Astrocyte (in vitro differentiated cells and primary cell): ENCODE measurements around the gene PDGFRB. TPM values are rescaled to one million over a fixed set of nuclear protein-coding genes. Genes with fewer than 3 reads are reported as not detected.

Experiments
- DNase-seq: peaks from one replicate; pipeline ENCODE4 v3.0.0-alpha.2; 2010; ENCODE audit warnings: low read depth
- FAIRE-seq: peaks from 2 replicates; lab custom pipeline; 2011; peaks lifted over from hg19 to GRCh38; lab: Jason Lieb, UNC
- H2AFZ ChIP-seq: 2 replicates; pipeline ENCODE4 v1.6.0; 2012; ENCODE audit warnings: low read depth, low read length, inconsistent platforms
- H3K27ac ChIP-seq: 2 replicates; pipeline ENCODE4 v1.5.1; 2011; ENCODE audit warnings: low read depth, low read length, inconsistent platforms
- H3K27me3 ChIP-seq: 2 replicates; pipeline ENCODE4 v1.6.0; 2011; ENCODE audit warnings: low read length, inconsistent platforms; ENCODE audit not compliant: insufficient read depth
- H3K36me3 ChIP-seq: 2 replicates; pipeline ENCODE4 v1.5.1; 2011; ENCODE audit warnings: low read length, inconsistent platforms; ENCODE audit not compliant: insufficient read depth
- H3K4me1 ChIP-seq: 2 replicates; pipeline ENCODE4 v1.5.1; 2011; ENCODE audit warnings: low read length, inconsistent platforms; ENCODE audit not compliant: insufficient read depth
- H3K4me2 ChIP-seq: 2 replicates; pipeline ENCODE4 v1.6.0; 2012; ENCODE audit warnings: low read length, inconsistent platforms
- H3K4me3 ChIP-seq: 2 replicates; pipeline ENCODE4 v1.5.1; 2011; ENCODE audit warnings: low read depth, mild to moderate bottlenecking, low read length, inconsistent platforms; ENCODE audit not compliant: insufficient read depth
- H3K79me2 ChIP-seq: 2 replicates; pipeline ENCODE4 v1.6.0; 2012; ENCODE audit warnings: mild to moderate bottlenecking, low read length, inconsistent platforms; ENCODE audit not compliant: insufficient read depth
- H3K9ac ChIP-seq: 2 replicates; pipeline ENCODE4 v1.6.0; 2012; ENCODE audit warnings: mild to moderate bottlenecking, low read length, inconsistent platforms
- H3K9me3 ChIP-seq: 2 replicates; pipeline ENCODE4 v1.5.1; 2012; ENCODE audit warnings: low read depth, mild to moderate bottlenecking, low read length, inconsistent platforms; ENCODE audit not compliant: insufficient read depth
- H4K20me1 ChIP-seq: 2 replicates; pipeline ENCODE4 v1.6.0; 2012; ENCODE audit warnings: low read length, inconsistent platforms; ENCODE audit not compliant: insufficient read depth
- H3K27ac Mint-ChIP-seq: one replicate; pipeline ENCODE4 v1.8.0; 2021; ENCODE audit warnings: mild to moderate bottlenecking, mixed read lengths; ENCODE audit not compliant: unreplicated experiment
- H3K27me3 Mint-ChIP-seq: one replicate; pipeline ENCODE4 v1.8.0; 2021; ENCODE audit warnings: low read depth, mixed read lengths; ENCODE audit not compliant: unreplicated experiment
- H3K36me3 Mint-ChIP-seq: one replicate; pipeline ENCODE4 v1.8.0; 2021; ENCODE audit warnings: low read depth, mixed read lengths; ENCODE audit not compliant: unreplicated experiment
- H3K4me1 Mint-ChIP-seq: one replicate; pipeline ENCODE4 v1.8.0; 2021; ENCODE audit warnings: low read depth, mixed read lengths; ENCODE audit not compliant: unreplicated experiment
- H3K4me3 Mint-ChIP-seq: one replicate; pipeline ENCODE4 v1.8.0; 2021; ENCODE audit warnings: mild to moderate bottlenecking, moderate library complexity, mixed read lengths; ENCODE audit not compliant: unreplicated experiment
- H3K9me3 Mint-ChIP-seq: one replicate; pipeline ENCODE4 v1.8.0; 2021; ENCODE audit warnings: mild to moderate bottlenecking, mixed read lengths; ENCODE audit not compliant: unreplicated experiment
- CTCF ChIP-seq: IDR thresholded peaks from 2 replicates; pipeline ENCODE4 v1.5.1; 2011; ENCODE audit warnings: low read depth, mild to moderate bottlenecking, inconsistent platforms, low read length, moderate library complexity; ENCODE audit not compliant: insufficient read depth
- EZH2 ChIP-seq: IDR thresholded peaks from 2 replicates; pipeline ENCODE4 v1.6.1; 2012; ENCODE audit warnings: mild to moderate bottlenecking, low read length, inconsistent platforms; ENCODE audit not compliant: insufficient read depth
- total RNA-seq: library from RNA; stranded (reverse); gene quantifications from 2 replicates; pipeline ENCODE4 v1.2.1, GENCODE V29; 2021

Gene PDGFRB
- total RNA-seq, 1 donor from 2014 or later, result 78.8 TPM

DNA sequence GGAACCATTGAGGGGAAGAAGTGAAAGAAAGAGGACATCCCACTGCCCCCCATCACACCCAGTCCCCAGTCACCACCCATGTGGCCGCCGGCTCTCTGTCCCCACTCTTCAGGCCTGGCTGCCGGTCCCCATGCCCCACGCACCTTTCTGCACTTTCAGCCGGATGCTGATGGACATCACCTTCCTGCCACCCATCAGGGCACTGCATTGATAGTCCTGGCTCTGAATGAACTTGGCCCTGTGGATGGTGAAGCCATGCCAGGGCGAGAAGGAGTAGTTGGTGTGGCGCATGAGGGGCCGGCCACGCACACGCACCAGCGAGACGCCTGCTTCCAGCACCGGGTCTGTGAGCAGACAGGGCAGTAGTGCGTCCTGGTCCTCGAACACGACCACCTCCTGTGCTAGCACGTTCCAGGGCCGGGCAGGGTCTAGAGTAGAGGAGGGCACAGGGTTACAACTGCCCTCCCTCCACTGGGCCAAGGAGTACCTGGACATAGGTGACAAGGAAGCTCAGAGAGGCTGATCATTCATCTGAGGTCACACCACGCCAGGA, 75.7 kb downstream of the PDGFRB start:
- peaks cover 6% of the 10 kb centered on the region for H3K36me3 Mint-ChIP-seq
- DNase-seq, result no peak
- H3K27me3 ChIP-seq, result no peaks in the 10 kb centered on the region

GRCh38 chr5:150078802-150079689, 76.6 kb downstream of the PDGFRB start:
- no peak overlapping the region for H3K4me3 ChIP-seq
- Mint-ChIP-seq H3K9me3 (peaks cover 3% of the 10 kb centered on the region), H3K4me1 (peaks cover 4% of the 10 kb centered on the region), H3K36me3 (peaks cover 6% of the 10 kb centered on the region), H3K27ac (no peak overlapping the region), H3K4me3 (no peak overlapping the region), H3K27me3 (peaks cover 44% of the 10 kb centered on the region)
- no peak overlapping the region for H2AFZ ChIP-seq
- H3K36me3 ChIP-seq, result no peaks in the 10 kb centered on the region
- H3K27ac ChIP-seq, result no peak overlapping the region
- H3K4me1 ChIP-seq, result peaks cover 6% of the 10 kb centered on the region
- no peaks in the 10 kb centered on the region for H4K20me1 ChIP-seq
- TF ChIP-seq CTCF (no peak), EZH2 (no peak)
- no peak for FAIRE-seq
- DNase-seq, result no peak
- no peaks in the 10 kb centered on the region for H3K79me2 ChIP-seq
- H3K9me3 ChIP-seq, result no peaks in the 10 kb centered on the region
- H3K27me3 ChIP-seq, result no peaks in the 10 kb centered on the region
- no peak overlapping the region for H3K9ac ChIP-seq
- H3K4me2 ChIP-seq, result no peak overlapping the region

More for the DNA sequence above, 75.7 kb downstream of the PDGFRB start:
- no peak overlapping the region for H3K4me3 ChIP-seq
- H3K9me3 ChIP-seq, result no peaks in the 10 kb centered on the region
- no peak for FAIRE-seq
- H3K9me3 Mint-ChIP-seq, result peaks cover 3% of the 10 kb centered on the region
- no peaks in the 10 kb centered on the region for H3K79me2 ChIP-seq
- no peak overlapping the region for H3K27ac Mint-ChIP-seq
- H3K36me3 ChIP-seq, result no peaks in the 10 kb centered on the region
- H3K4me1 Mint-ChIP-seq, result peaks cover 4% of the 10 kb centered on the region
- peaks cover 44% of the 10 kb centered on the region for H3K27me3 Mint-ChIP-seq
- no peak overlapping the region for H2AFZ ChIP-seq
- H4K20me1 ChIP-seq, result no peaks in the 10 kb centered on the region
- H3K9ac ChIP-seq, result no peak overlapping the region
- H3K4me1 ChIP-seq, result peaks cover 6% of the 10 kb centered on the region
- no peak overlapping the region for H3K27ac ChIP-seq
- TF ChIP-seq CTCF, result no peak
- TF ChIP-seq EZH2, result no peak
- no peak overlapping the region for H3K4me2 ChIP-seq
- H3K4me3 Mint-ChIP-seq, result no peak overlapping the region
